Measurements from ENCODE around the gene TFPT.

Gene TFPT

GRCh38 chr19:54152267-54152666, 36.8 kb upstream of the TFPT start:
- no peak for TF ChIP-seq USF1 (IDR thresholded peaks at IDR 0.05)
- TF ChIP-seq TAF1 (IDR thresholded peaks at IDR 0.05; ENCODE audit: low read depth) = no peak
- no peak for TF ChIP-seq RAD21 (IDR thresholded peaks at IDR 0.05; ENCODE audit: low read depth)
- TF ChIP-seq CREB1 (IDR thresholded peaks at IDR 0.05; ENCODE audit: low read depth) = no peak
- TF ChIP-seq YY1 (IDR thresholded peaks at IDR 0.05; ENCODE audit: low read depth) = no peak
- no peak for TF ChIP-seq NFIC (IDR thresholded peaks at IDR 0.05)
- no peak for TF ChIP-seq EP300 (IDR thresholded peaks at IDR 0.05; ENCODE audit: borderline replicate concordance)
- TF ChIP-seq REST (IDR thresholded peaks at IDR 0.05; ENCODE audit: low read depth) = no peak
- TF ChIP-seq TCF12 (IDR thresholded peaks at IDR 0.05; ENCODE audit: low read depth) = no peak
- TF ChIP-seq MAX (IDR thresholded peaks at IDR 0.05) = no peak
- no peak for TF ChIP-seq FOXM1 (IDR thresholded peaks at IDR 0.05; ENCODE audit: borderline replicate concordance, low read depth)
- no peak for TF ChIP-seq TEAD4 (IDR thresholded peaks at IDR 0.05)

GRCh38 chr19:54151362-54152035, 36.0 kb upstream of the TFPT start:
- TF ChIP-seq YY1 (IDR thresholded peaks at IDR 0.05; ENCODE audit: low read depth) (no peak), TEAD4 (IDR thresholded peaks at IDR 0.05) (no peak), EGR1 (IDR thresholded peaks at IDR 0.05) (no peak), REST (IDR thresholded peaks at IDR 0.05; ENCODE audit: low read depth) (no peak), CEBPB (IDR thresholded peaks at IDR 0.05) (no peak)

- TF ChIP-seq CEBPB (IDR thresholded peaks at IDR 0.05) (no peak), TAF1 (IDR thresholded peaks at IDR 0.05; ENCODE audit: low read depth) (no peak), EP300 (IDR thresholded peaks at IDR 0.05; ENCODE audit: borderline replicate concordance) (no peak), EGR1 (IDR thresholded peaks at IDR 0.05) (no peak), NFIC (IDR thresholded peaks at IDR 0.05) (no peak), RAD21 (IDR thresholded peaks at IDR 0.05; ENCODE audit: low read depth) (no peak), TEAD4 (IDR thresholded peaks at IDR 0.05) (no peak), USF1 (IDR thresholded peaks at IDR 0.05) (no peak), REST (IDR thresholded peaks at IDR 0.05; ENCODE audit: low read depth) (no peak), ZBTB7A (IDR thresholded peaks at IDR 0.05; ENCODE audit: low read depth) (no peak), CREB1 (IDR thresholded peaks at IDR 0.05; ENCODE audit: low read depth) (no peak), TCF12 (IDR thresholded peaks at IDR 0.05; ENCODE audit: low read depth) (no peak), FOXM1 (IDR thresholded peaks at IDR 0.05; ENCODE audit: borderline replicate concordance, low read depth) (no peak), YY1 (IDR thresholded peaks at IDR 0.05; ENCODE audit: low read depth) (no peak), MAX (IDR thresholded peaks at IDR 0.05) (no peak)
These were observed 33.8 kb upstream of the TFPT start for GRCh38 chr19:54149021-54149812.

- TF ChIP-seq MAX (IDR thresholded peaks at IDR 0.05) = no peak
- no peak for TF ChIP-seq CREB1 (IDR thresholded peaks at IDR 0.05; ENCODE audit: low read depth)
These were observed 32.7 kb upstream of the TFPT start for GRCh38 chr19:54148158-54148557.
